8988T (cell line): ENCODE data around the gene PTX4.

Source experiments
- DNase-seq: peaks from one replicate; pipeline ENCODE4 v3.0.0; 2011

The PTX4 gene

DNA sequence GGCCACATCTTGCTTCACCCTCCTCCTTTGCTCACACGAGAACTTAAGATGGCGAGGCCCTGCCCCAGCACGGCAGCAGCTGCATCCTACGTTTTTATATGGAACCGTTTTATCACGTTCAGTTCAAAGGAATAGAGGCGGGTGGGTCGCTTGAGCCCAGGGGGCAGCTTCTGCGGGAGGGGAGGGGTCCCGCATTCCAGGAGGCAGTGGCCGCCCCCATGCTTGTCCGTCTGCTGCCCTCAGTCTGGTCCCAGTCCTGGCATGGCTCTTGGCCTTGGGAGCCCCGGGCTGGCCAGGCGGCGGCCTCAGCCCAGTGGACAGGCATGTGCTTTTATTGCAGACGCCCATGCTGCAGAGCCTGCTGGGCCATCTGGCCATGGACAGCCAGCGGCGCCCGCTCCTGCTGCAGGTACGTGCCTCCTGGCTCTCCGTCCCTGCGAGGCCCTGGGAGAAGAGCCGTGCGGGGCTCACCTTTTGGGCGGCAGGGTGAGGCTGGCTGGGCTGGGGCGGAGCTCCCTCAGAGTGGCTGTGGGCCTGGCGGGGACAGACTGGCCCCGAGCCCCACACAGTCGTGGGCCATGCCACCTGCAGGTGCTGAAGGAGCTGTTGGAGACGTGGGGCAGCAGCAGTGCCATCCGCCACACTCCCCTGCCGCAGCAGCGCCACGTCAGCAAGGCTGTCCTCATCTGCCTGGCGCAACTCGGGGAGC is 11.2 kb upstream of the PTX4 start:
- DNase-seq: no peak

DNA sequence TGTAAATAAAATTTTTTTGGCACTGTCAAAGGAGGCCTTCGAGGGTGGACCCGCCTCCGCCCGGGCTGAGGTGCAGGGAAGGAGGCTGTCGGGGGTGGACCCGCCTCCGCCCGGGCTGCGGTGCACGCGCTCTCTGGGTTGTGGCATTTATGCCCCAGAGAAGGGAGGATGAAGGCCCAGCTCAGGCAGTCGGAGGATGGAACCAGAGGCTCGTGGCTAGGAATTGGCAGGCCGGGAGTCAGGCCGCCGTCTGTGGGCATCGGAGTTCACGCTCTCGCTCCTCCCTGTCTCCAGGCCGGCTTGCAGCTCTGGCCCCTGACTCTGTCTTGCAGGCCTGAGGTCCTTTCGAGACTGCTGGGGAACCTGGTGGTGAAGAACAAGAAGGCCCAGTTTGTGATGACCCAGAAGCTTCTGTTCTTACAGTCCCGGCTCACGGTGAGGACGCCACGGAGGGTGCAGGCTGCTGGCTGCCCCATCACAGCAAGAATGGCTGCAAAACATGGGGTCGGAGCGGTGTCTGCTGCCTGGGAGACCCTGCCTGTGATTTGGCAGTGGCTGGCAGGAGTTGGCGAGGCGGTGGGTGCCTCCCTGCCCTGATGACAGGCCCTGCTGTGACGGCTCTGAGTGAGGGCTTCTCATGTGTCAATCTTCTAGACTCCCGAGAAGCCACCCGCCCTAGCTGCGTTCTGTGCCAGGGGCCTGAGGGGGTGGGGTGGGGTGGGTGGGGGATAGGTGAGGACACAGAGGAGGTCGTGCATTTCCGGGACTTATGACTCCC is 10.3 kb upstream of the PTX4 start:
- no peak for DNase-seq

DNA sequence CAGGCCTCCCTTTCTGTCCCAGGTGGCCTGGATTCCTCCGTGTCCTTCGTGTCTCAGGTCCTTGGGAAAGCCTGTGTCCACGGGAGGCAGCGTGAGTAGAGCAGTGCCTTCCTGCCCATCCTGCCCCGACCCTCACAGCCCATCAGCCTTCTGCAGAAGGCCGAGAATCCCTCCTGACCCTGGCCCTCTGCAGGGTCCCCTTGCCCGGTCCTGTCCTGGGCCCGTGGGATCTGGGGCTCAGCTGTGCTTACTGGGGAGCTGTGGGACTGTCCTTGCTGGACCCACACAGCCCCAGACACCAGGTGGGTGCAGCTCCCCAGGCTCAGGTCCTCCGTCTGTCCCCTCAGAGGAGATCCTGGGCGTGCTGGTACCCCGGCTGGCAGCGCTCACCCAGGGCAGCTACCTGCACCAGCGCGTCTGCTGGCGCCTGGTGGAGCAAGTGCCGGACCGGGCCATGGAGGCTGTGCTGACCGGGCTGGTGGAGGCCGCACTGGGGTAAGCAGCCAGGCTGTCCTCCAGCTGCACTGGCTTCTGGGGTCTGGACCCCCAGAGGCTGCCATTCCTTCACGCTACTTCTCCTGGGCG is 8.4 kb upstream of the PTX4 start:
- DNase-seq: no peak

DNA sequence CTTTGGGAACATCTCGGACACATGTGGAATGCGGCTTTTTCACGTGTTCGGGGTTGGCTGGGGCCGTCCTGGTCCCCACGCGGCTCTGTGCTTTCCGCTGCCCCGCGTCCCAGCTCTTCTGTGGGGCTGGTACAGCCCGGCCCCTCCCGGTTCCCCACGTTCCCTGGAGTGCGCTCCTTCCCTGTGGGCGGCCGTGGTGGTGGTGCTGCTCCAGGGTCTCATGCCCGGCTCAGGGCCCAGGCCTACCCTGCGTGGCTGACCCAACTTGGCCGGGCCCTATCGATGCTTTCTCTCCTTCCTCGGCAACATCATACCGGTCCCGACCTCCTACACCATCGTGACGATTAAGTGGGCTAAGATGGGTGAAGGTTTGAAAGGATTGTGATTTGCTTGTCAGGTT is 7.7 kb upstream of the PTX4 start:
- no peak for DNase-seq

DNA sequence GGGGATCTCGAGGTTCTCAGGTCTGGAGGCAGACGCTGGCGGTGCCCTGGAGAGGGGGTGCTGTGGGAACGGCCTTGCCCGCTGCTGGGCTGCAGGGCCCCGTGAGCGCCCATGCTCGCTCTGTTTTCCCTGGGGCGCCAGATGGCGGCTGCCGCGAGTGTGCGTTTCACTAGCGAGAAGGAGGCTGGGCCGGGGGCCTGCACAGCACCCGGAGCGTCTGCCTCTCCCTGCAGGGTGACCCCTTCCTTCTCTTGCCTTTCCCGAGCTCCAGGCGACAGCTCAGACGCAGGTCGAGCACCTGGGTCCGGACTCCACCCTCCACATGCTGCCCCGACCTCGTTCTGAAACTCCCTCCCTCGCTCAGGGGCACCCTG is 7.1 kb upstream of the PTX4 start:
- no peak for DNase-seq

DNA sequence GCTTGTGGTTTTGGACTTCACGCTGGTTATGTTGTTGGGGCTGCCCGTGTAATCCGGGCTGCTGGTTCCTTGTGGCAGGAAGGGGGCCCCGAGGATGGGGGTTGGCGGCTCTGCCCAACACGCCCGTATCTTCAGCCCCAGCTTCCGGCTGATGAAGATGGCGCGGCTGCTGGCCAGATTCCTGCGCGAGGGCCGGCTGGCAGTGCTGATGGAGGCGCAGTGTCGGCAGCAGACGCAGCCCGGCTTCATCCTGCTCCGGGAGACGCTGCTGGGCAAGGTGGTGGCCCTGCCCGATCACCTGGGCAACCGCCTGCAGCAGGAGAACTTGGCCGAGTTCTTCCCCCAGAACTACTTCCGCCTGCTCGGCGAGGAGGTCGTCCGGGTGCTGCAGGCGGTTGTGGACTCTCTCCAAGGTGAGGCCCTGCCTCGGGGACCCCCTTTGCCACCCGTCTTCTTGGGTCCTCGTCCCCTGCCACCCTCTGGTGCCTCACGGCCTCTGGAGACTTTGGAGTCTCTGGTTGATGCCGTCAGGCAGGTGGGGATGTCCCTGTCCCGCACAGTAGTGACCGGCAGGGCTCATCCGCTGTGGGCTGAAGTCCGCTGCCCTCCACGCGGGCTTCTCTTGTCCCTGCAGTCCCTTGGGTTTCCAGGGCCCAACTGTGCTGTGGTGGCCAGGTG is 6.6 kb upstream of the PTX4 start:
- DNase-seq: no peak

DNA sequence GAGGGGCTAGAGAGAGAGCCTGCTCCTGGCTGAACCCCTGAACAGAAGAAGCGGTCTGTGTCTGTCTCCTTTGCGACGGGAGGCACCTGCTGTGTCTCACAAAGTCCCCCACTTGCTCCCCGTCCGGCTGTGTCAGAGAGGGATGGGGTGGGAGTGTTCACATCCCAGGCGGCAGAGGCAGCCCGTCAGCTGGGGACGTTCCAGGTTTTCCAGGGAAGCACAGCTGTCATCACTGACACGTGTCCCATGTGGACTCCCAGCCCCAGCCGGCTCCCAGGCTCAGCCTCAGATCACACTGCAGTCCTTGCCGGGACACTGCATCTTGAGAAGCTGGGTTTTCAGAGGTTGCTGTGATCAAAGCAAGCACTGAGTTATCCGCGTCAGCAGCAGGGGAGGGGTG is 6.0 kb upstream of the PTX4 start:
- DNase-seq: no peak

DNA sequence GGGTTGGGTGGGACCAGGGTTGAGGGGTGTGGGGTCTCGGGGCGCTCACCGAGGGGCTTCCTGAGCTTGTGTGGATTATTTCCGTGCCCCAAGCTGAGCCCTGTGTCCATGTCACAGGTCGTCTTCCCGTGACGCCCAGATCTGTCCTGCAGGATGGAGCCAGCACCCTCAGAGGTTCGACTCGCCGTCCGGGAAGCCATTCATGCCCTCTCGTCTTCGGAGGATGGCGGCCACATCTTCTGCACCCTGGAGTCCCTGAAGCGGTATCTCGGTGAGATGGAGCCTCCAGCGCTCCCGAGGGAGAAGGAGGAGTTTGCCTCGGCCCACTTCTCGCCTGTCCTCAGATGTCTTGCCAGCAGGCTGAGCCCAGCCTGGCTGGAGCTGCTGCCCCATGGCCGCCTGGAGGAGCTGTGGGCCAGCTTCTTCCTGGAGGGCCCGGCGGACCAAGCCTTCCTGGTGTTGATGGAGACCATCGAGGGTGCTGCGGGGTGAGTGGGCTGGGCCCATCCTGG is 5.4 kb upstream of the PTX4 start:
- peak; percentile 83 for DNase-seq

DNA sequence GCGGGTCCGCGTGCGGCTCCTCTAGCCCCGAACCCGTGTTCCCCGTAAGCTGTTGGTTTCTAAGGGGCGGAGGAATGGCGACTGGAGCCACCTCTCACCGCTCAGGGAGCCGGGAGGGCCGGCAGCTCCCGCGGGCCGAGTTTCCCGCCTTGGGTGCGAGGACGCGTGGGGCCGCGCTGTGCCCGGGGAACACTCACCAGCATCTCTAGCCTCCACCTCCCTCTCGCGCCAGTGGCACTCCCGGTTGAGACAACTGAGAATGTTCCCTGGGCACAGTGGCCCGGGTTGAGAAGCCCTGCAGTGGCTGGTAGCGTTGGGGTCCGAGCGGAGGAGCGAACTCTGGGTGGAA is 5.0 kb upstream of the PTX4 start:
- no peak for DNase-seq

DNA sequence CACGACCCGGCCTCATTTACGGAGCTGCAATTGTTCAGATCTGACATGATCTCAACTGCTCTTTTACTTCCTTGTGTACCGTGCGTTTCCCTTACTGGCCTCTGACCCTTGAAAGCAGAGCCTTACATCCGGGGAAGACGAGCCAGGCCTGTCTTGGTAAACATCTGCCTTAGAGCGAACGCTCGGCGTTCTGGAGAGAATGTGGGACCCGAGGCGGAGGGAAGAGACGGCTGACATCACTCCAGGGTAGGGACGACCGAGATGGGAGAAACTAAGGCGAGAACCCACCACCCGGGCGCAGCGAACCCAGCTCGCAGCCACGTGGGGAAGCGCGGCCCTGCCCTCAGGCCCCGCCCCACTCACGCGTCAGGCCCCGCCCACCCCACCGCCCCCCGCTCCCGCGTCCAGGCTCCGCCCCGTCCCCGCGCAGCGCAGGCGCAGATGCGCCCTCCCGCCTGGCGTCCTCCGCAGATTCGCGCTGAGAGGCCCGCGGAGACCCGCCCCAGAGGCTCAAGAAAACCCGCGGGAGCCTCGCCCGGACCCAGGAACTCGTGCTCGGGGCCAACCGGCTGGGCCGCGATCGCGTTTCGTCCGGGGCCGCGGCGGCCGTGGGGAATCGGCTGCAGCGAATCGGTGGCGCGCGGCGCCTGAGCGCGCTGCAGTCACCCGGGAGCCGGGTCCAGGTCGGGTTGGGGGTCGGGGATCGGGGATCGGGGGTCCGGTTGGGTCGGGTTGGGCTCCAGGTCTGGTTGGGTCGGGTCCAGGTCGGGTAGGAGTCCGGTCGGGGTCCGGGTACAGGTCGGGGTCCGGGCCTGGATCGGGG is 4.4 kb upstream of the PTX4 start, which contains the start of gene TELO2:
Gene TELO2 (plus strand): TSS at position 438 of the 823 bp plus-strand sequence. CDS start 922 bp downstream, outside the sequence.
- DNase-seq: peak; percentile 84

DNA sequence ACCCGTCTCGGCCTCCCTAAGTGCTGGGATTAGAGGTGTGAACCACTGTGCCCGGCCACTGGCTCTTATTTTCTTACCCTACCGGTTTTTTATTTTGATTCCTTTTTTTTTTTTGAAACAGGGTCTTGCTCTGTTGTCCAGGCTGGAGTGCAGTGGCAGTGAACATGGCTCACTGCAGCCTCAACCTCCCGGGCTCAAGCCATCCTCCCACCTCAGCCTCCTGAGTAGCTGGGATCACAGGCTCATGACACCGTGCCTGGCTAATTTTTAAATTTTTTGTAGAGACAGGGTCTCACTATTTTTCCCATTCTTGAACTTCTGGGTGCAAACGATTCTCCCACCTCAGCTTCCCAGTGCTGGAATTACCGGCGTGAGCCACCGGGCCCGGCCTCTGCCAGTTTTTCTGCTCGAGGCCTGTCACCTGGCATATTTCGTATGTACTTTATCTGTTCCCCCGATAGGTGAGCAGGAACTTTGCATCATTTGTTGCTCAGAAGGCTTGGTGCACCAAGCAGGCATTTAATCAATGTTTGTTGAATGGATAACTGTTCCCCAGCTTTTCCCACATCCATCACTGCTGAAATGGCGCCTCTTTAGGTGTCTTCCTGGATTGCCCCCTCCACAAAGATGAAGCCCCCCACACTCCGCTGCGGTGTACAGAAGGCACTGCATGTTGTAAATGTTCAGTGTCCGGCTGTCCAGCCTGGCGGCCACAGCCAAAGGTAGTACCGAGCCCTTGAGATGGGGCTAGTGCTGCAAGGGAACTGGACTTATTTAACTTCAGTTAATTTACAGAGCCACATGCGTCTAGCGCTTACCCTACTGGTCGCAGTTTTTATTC is 3.6 kb upstream of the PTX4 start:
- no peak for DNase-seq

DNA sequence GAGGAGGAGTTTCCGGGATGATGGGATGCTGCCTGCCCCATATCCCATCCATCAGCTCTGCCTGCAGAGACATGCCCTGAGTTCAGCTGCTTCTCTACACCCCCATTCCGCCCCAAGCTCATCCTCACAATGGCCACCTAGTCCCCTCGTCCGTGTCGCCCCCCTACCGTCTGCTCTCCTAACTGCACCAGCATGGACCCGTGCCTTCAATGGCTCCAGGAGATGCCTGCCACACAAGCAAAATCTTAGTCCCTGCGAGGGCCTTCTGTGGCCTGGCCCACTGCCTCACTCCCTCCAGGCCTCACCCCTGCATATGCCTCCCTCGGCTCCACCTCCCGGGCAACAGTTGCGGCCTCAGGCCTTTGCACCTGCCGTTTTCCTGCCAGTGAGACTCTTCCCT is 2.6 kb upstream of the PTX4 start:
- DNase-seq: no peak

DNA sequence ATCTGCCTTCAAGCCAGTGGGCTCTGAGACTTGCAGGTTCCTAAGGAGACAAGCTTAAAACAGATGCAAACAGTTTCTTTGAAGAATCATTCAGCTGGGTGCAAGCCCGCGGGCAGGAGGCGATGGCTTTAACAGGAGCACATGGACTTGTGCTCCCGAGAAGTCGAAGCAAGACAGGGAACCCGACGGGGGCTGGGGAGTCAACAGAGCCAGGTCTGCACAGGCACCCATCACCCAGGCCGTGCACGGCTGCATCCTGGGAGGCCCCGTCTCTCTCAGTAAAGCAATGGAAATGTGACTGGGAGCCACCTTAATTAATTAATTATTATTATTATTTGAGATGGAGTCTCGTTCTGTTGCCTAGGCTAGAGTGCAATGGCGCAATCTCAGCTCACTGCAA is 333 bp upstream of the PTX4 start:
- no peak for DNase-seq

DNA sequence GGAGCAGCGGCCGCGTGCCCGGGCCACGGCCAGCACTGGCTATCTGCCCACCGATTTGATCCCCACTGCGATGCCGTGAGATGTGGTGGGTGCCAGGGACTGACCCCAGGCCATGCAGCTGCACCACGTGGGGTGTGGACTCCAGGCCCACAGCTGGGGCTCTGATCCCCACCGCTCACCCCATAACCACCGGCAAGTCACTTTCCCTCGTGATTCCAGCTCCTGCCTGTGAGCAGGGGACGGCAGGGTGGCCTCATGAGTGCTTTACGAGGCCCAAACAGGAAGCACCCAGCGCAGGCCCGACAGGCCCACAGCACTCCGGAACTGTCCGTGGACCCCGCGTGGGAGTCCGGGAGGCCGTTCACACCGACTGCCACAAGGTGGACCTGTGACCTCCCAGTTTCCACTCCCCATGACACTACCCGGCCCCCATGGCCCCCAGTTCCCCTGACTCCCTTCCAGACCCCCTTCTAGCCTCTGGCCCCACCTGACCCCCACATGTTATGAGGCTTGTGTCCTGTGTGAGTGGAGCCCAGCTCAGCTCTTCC is 616 bp downstream of the PTX4 start:
- DNase-seq: no peak

DNA sequence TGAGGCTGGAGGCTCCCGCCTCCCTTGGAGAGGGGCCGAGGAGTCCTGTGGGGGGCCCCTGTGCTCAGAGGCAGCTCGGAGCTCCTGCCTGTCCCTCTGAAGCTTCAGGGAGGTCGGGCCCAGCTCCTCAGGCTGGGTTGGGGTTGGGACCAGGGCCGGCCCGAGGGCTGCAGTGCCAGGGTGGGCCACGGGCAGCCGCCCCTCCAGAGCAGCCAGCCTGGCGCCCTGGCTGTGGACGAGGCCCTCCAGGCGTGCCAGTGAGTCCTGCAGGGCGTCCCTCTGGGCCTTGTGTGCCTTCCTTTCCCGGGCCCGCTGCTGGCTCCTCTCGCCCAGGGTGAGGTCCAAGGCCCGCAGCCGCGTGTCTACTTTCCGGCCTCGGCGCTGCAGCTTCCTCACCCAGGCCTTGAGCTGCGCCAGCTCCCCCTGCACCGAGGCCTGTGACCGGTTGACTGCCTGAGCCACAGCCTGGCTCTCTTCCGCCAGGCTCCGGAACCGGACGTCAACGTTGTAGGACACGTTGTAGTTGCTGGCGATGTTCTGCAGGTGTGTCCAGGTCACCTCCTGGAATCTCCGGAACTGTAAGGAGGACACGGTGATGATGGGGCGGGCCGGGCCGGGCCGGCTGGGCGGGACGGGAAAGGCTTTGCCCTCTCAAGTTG is 1.2 kb downstream of the PTX4 start:
- no peak for DNase-seq

DNA sequence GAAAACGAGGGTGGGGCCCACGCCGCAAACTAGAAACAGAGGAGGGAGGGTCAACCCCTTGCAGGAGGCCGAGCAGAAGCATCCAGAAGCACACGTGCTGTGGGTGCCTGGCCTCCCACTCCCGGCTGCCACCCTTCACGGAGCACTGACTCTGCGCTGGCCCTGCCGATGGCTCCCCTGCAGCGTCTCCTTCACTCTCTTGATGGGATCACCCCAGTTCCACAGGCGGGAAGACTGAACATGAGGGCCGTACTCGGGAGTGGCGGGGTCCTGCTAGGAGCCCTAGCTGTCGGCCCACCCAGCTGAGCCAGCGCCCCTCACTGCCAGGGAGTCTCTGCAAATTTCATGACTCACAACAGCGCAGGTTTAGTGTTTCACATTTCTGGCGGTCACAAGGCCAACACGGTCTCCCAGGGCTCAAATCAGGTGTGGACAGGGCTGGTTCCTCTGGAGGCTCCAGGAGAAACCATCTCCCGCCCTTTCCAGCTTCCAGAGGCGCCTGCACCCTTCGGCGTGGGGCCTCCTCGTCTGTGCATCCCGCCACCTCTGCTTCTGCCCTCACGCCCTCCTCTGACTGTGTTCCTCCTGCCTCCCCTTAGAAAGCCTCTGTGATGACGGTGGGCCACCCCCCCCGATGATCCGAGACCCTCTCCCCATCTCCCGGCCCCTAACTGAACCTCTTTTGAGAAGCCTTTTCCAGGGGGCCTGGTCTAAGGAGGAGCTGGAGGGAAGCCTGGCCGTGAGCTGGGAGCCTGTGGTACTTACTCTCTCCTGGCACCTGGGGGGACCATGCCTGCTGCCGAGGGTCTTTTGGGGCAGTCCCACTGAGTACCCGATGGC is 2.0 kb downstream of the PTX4 start:
- no peak for DNase-seq

DNA sequence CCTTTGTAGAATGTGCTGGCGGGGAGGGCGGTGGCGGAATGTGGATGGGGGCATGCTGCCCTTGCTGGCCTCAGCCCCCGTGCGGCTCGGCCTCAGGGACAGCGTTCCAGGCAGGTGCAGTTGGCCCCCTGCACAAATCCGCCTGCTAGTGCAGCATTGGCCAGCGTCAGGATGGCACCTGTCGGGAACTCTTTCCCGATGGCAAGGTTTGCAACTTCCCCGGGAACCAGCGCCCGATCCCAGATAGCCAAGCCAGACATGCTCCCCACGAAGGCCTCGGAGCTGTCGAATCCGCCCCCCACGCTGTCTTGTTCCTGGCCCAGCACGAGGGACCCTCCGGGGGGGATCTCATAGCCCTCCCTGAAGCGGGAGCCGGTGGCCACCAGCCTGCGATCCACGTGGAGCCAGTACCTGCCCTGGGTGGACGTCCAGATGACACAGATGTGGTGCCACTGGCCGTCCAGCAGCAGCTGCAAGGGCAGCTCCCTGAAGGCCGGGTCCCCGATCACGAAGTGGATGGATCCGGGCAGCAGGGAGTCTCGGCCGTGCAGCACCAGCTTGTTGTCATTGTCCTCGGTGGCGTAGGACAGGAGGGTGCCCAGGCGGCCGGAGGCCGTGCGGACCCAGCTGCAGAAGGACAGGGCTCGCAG is 2.8 kb downstream of the PTX4 start:
- DNase-seq: no peak

DNA sequence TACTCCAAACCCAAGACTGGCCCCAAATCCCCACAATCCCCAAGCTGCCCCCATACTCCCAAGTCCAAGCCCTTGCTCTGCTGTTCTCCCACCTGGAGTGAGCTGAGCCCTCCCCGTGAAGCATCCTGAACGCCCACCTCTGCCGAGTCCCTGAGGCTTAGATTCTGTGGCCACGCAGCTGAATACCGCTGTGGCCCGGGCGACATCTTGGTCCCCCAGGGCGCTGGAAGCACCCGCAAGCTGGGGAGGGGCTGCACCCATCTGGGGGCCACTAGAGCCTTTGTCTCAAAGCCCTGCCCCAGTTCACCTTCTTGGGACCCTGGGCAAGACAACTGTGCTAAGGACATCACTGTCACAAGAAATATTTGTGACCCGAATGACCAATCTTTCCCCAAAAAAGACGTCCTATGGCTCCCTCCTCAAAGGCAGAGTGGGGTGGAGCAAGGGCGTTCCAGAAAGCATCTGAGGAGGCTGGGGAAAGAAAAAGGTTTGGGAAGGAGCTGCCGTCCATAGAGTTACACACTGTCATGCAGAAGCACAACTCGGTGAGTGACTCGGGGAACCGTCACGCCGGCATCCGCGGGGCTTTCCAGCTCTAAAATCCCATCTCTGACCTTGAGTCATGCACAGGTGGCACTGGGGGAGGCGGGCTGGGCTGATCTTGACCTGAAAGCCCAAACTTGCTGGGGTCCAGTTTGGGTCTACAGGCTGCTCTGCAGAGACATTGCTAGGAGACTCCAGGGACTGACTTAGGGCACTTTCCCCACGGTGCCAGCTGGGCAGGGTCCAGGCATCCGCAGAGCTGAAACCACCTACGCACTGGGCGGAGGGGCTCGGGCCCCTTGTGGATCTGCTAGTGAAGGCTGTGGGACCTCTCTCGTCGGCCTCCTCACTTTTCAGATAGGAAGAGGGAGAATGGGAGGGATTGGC is 6.6 kb downstream of the PTX4 start:
- DNase-seq: no peak
